Right lobe of liver (tissue), 4 donors: Measurements from ENCODE around the gene BIN1.

Experiments
- CTCF ChIP-seq, 4 donors: fragments of 200-600 bp in 3 of 4; fragments of 450-650 bp in 1 of 4; IDR thresholded peaks; one replicate each; pipeline versions ENCODE4 v1.5.1 to v1.8.0; 2016 to 2022; ENCODE audit warnings: antibody characterized with exemption in 4 of 4, mild to moderate bottlenecking in 2 of 4
- POLR2A ChIP-seq: fragments of 450-650 bp; IDR thresholded peaks from one replicate; pipeline ENCODE4 v1.6.1; 2017; ENCODE audit warnings: antibody characterized with exemption, mild to moderate bottlenecking
- donor health status: DM: no; HTN: no; CAD: no.
- donor health status: DM: no; HTN: no; CAD: no.
- donor health status: DM: no; HTN: yes; CAD: no.

DNA sequence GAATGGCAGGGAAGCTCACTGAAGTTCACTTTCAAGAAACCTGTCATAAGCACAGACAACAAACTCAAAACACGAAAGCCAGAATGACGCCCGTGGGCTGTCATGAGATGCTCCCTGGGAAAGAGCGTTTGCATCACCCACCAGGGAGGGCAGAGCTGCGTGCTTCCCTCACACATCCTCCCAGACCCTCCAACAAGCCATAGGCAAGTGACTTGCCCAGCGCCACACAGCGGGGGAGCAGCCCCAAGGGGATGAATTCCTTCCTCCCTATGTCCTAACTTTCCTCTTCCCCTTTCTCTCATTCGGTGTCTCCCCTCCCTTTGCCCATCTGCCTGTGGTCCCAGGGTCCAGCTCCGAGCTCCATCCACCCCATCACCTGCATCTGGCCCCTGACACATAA is 10.7 kb downstream of the BIN1 start:
- TF ChIP-seq CTCF (IDR thresholded peaks at IDR 0.05) (no peak), POLR2A (no peak)
